Keratinocyte (primary cell): ENCODE measurements around the gene NSG2.

ENCODE experiments used
- EZH2 ChIP-seq: IDR thresholded peaks from one replicate; pipeline ENCODE4 v1.6.1; 2012; ENCODE audit warnings: inconsistent platforms, mild to moderate bottlenecking, low read length, moderate library complexity
- TF ChIP-seq, protein P1 (sequence below), 3 experiments: IDR thresholded peaks in 1 of 3; conservative IDR thresholded peaks in 1 of 3; optimal IDR thresholded peaks in 1 of 3; 2 replicates in 2 of 3; 3 replicates in 1 of 3; pipeline versions ENCODE3 to v1.5.1; 2011; ENCODE audit warnings: low read length in 3 of 3, mild to moderate bottlenecking in 3 of 3, moderate library complexity in 2 of 3, control low read depth in 1 of 3, inconsistent platforms in 1 of 3; ENCODE audit not compliant: insufficient read depth in 2 of 3; ENCODE audit errors: extremely low read depth in 1 of 3

DNA sequence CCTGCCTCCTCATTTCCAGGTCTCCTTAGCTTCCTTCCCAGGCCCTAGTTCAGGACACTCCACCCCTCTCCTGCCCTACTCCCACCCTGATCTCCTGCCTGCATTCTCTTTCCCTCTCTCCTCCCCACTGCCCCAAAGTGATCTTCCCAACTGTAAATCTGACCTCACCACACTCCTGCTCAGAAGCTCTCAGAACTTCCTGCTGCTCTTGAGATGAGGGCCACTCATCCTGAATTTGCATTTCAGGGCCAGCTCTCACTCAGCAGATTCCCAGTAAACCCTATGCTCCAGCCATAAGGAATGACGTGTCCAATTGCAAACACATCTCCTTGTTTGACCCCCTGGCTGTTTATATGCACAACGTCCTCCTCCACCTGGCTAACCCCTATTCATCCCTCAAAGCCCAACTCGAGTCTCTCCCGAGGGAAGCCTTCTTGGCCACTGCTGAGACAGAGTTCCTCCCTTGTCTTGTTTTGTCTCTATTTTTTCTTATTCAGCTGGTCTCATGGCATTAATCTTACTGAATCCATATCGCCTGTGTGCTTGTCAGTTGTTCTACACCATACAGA, 95.0 kb downstream of the NSG2 start:
- no peak for TF ChIP-seq EZH2
- TF ChIP-seq, protein P1, sequence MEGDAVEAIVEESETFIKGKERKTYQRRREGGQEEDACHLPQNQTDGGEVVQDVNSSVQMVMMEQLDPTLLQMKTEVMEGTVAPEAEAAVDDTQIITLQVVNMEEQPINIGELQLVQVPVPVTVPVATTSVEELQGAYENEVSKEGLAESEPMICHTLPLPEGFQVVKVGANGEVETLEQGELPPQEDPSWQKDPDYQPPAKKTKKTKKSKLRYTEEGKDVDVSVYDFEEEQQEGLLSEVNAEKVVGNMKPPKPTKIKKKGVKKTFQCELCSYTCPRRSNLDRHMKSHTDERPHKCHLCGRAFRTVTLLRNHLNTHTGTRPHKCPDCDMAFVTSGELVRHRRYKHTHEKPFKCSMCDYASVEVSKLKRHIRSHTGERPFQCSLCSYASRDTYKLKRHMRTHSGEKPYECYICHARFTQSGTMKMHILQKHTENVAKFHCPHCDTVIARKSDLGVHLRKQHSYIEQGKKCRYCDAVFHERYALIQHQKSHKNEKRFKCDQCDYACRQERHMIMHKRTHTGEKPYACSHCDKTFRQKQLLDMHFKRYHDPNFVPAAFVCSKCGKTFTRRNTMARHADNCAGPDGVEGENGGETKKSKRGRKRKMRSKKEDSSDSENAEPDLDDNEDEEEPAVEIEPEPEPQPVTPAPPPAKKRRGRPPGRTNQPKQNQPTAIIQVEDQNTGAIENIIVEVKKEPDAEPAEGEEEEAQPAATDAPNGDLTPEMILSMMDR (optimal IDR thresholded peaks at IDR 0.05 in 1 of 3, IDR thresholded peaks at IDR 0.05 in 1 of 3, conservative IDR thresholded peaks at IDR 0.05 in 1 of 3; ENCODE audit: extremely low read depth in 1 of 3, insufficient read depth in 2 of 3, low read length in 3 of 3), result no peak
